NCI-H748 (cell line): ENCODE results near the gene TREM1.

ENCODE experiments used
- DNase-seq: peaks from one replicate; lab custom pipeline; 2025; ENCODE audit not compliant: unreplicated experiment; lab: John Stamatoyannopoulos, UW

Gene TREM1

DNA sequence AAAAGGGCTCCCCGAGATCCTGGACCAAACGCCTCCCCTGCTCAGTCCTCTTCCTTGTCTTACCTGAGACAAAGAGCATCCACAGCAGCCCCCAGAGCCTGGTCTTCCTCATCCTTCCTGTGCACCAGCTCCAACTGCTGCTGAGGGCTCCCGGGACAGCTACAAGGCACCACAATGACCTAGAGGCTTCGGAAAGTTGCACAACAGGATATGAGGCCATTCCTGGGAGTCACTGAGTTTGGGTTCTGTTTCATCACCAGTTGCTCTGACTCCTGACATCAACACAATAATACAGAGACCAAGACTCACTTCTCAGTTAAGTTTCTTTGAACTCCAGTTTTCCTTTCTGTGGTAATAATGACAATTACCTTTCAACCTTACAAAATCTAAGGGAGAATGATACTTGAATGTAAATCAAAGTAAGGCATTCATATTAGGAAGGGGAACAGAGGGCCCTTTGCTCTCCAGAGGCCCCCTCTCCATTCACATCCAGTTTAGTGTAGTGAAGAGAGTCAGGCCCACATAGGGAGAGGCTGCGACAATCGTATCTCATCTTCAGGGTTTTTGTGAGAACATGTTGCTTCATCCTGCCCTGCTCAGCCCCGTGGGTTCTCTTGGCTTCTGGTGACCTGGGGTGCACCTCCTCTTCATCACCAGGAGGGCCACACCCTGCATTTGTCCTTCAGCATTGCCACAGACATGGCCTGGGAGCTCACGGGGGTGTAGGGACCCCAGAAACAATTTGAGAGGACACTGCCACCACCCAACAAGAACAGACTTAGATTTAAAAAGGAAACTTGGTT, at the start of gene TREM1:
TSS of gene TREM1 (minus strand) at position 139 of the 803 bp plus-strand sequence. CDS start at position 112, 27 bp downstream.
- no peak for DNase-seq

GRCh38 chr6:41335943-41336342, 49.5 kb upstream of the TREM1 start:
- DNase-seq = peak; percentile 54

DNA sequence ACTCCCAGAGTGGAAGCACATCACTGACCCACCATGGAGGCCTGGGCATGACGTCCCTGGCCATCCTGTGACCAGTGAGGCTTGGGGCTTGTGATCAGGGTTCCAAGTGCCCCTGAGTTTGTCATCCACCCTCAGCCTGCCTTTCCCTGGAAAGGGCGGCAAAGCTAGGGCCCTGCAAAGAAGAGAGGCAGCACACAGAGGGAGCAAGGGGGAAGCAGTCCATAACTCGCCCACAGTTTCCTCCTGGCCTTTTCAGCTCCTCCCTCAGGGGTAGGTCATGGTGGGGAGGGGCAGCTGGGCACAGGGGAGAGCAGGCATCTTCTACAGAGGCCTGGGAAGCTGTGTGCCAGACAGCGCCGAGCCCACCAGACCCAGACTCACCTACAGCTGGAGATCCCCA, 48.8 kb upstream of the TREM1 start, which contains the start of gene NCR2:
TSS of gene NCR2 (plus strand) at position 313 of the 400 bp plus-strand sequence. CDS start 269 bp downstream, outside the sequence.
- DNase-seq = no peak

DNA sequence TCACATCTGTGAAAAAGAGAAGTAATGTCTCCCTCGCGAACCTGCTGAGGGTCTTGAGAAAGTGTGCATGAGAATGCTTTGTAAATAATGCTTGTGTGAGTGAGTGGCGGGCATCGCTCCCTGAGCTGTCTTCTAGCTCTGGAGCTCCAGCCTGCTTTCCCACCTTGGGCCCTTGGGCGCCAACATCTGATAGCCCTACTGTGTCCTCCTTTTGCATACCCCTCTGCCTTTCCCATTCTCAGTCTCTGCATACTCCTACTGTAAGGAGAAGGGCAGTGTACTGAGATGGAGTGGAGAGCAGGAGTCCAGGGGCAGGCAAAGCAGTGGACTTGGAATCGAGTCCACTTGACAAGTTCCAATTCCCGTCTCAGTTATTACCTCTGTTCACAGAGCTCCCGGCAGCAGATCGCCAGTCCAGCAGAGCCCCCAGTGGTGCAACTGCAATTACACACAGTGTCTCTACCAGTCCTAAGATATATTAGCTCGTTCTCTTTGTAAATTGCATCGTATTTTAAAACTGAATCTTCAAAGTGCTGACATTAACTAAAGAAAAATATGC, 48.1 kb upstream of the TREM1 start:
- DNase-seq = no peak

- no peak for DNase-seq
Observed at GRCh38 chr6:41332842-41333736, 46.6 kb upstream of the TREM1 start.

DNA sequence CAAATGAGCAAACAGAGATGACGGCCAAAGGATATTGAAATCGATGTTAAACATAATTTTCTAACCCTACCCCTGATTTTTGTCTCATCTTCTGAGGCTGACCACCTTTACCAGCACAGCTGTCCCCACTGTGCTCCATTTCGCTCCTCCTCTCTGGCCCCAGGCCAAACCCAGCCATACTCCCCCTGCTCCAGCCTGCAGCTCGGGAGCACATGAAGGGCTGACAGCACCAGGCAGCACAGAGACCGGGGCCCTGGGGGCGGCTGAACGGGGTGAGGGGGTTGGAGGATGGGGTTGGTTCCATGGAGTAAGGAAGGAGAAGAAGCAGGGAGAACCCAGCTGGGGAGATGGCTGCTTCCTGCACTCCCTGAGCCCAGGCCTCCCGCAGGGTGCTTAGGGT, 45.8 kb upstream of the TREM1 start:
- DNase-seq = no peak

GRCh38 chr6:41331401-41332150, 45.1 kb upstream of the TREM1 start:
- no peak for DNase-seq

- DNase-seq = no peak
Observed at GRCh38 chr6:41327177-41327576, 40.7 kb upstream of the TREM1 start.

DNA sequence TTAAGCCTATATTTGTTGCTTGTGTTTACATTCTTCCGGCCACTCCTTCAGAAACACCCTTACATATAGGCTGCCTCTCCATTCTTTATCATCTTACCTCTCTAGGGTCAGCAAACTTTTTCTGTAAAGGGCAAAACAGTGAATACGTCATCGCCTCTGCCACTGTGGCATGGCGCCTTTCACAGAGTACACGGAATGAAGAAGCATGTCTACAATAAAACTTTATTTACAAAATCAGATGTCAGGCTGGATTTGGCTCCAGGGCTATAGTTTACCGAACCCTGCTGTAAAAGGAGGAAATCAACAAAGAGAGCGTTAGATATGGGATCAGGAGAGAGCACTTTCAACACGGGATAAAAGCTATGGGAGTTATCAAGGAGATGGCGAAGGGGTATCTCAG, 39.6 kb upstream of the TREM1 start:
- no peak for DNase-seq

GRCh38 chr6:41325446-41326066, 39.1 kb upstream of the TREM1 start:
- DNase-seq = no peak

GRCh38 chr6:41321183-41321582, 34.7 kb upstream of the TREM1 start:
- no peak for DNase-seq

DNA sequence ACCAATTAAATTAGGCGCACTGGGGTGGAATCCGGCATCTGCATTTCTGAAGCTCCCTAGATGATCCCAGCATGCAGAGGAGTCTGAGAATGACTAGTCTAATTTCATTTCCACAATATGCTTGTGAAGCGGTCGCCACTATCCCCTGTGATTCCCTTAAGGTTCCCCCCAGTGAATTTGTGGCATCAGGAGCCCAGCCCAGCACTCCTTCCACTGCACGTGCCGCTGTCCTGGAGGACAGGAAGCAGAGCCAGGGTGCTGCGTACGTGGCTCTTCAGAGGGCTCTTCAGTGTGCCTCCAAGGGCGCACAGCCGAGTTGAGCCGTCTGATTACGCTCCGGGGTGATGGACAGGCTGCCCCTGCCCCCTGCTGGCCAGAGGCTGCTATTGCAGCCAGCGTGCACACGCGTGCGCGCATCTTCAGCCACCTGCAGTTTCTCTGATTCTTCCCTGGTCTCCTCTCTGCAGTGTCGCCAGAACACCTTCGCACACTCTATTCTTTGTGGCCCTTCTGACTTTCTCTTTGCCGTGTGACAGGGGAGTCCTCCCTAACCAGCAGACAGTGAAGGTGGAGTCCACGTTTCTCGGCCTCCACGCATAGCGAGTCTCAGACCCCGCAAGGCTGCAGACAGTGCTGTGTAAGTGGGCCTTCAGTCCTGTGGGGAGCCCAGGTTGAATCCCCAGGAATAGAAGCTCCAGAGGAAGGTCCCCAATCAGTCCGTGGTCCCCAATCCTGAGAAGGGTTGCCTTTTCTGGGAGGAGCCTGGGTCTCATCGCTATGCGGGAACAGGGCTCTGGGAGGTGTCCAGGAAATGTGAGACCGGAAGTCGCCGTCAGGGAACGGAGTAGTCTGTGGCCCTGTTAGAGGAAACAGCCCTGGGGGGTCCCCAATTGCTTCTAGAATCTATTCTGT, 32.4 kb upstream of the TREM1 start:
- DNase-seq = peak; percentile 97

GRCh38 chr6:41318261-41318653, 31.8 kb upstream of the TREM1 start:
- DNase-seq = peak; percentile 67

DNA sequence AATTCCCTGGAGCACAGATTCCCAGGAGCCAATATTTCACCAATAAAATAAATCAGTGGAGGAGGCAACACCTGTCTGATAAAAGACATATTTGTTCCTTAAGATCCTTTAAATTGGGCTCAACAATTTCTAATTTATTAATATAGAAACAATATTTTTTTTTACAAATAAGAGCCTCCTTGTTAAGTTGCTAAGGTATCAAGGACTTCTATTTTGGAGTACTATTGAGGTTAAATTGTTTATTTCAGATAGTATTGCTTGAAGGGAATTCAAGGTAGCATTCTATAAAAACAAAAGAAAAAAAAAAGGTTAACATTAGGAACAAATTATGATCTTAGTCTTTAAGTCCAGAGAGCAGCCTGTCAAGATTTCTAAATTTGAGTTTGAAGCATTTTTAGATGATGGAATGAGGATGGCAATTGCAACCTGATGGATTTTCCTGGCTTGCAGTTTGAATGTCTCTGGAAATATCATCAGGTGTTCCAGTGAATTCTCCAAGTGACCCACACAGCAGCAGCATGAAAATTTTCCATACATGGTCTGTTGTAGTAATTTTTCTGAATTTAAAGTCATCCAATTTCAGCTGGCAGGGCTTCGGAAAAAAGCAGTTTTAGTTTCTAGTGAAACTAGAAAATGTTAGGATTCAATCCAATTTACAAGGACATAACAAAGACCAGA, 29.6 kb upstream of the TREM1 start:
- no peak for DNase-seq

DNA sequence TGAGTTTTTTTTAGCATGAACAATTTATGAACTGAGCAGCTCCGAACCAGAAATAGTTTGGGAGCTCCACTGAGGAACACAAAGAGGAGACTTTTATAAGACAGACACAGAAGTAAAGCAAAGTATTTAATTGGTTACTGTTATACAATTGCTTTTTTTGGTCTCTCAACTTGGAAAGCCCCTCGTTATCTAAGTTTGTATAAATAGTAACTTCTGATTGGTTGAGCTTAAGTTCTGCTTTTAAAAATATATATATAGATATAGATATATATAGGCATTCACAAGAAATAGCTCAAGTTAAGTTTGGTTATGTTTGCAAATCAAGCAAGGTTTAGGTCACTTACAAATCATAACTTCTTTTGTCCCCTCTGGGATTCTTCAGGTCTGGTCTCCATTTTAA, 28.7 kb upstream of the TREM1 start:
- no peak for DNase-seq

- peak; percentile 79 for DNase-seq
Observed at GRCh38 chr6:41306187-41306854, 19.8 kb upstream of the TREM1 start.

- no peak for DNase-seq
Observed at GRCh38 chr6:41302638-41303037, 16.2 kb upstream of the TREM1 start.

- no peak for DNase-seq
Observed at GRCh38 chr6:41298785-41299502, 12.5 kb upstream of the TREM1 start.
